Progenitor cell of endocrine pancreas (in vitro differentiated cells): ENCODE data around the gene UGT2B28. TPM values are rescaled to one million over a fixed set of nuclear protein-coding genes. Genes with fewer than 3 reads are reported as not detected.
"Not testable (repeated sequence)": the region's sequence is repeated elsewhere in the genome, so short reads cannot be mapped to it uniquely, and the experiment has no call there.

Experiments
- DNase-seq: peaks from one replicate; pipeline ENCODE4 v3.0.0; 2021; ENCODE audit warnings: low spot score; ENCODE audit not compliant: unreplicated experiment
- H3K27ac Mint-ChIP-seq: 2 replicates; pipeline ENCODE4 v1.8.0; 2021; ENCODE audit warnings: mild to moderate bottlenecking, moderate library complexity, mixed read lengths
- H3K27me3 Mint-ChIP-seq: 2 replicates; pipeline ENCODE4 v1.8.0; 2021; ENCODE audit warnings: mixed read lengths
- H3K36me3 Mint-ChIP-seq: 2 replicates; pipeline ENCODE4 v1.8.0; 2022; ENCODE audit warnings: mixed read lengths; ENCODE audit not compliant: insufficient read depth
- H3K4me1 Mint-ChIP-seq: 2 replicates; pipeline ENCODE4 v1.8.0; 2021; ENCODE audit warnings: low read depth, mixed read lengths
- H3K4me3 Mint-ChIP-seq: 2 replicates; pipeline ENCODE4 v1.8.0; 2021; ENCODE audit warnings: low read depth, mild to moderate bottlenecking, moderate library complexity, mixed read lengths
- H3K9me3 Mint-ChIP-seq: 2 replicates; pipeline ENCODE4 v1.8.0; 2021; ENCODE audit warnings: low read depth, mixed read lengths
- CTCF ChIP-seq: fragments of 200-600 bp; sonication (generic); IDR thresholded peaks from one replicate; pipeline ENCODE4 v1.5.0; 2021; ENCODE audit warnings: antibody characterized with exemption, mild to moderate bottlenecking; ENCODE audit not compliant: unreplicated experiment
- total RNA-seq: library from RNA; stranded (reverse); gene quantifications from 2 replicates; pipeline ENCODE4 v1.2.1, GENCODE V29; 2021

UGT2B28 gene
- total RNA-seq, 1 donor from 2014 or later, result not detected

DNA sequence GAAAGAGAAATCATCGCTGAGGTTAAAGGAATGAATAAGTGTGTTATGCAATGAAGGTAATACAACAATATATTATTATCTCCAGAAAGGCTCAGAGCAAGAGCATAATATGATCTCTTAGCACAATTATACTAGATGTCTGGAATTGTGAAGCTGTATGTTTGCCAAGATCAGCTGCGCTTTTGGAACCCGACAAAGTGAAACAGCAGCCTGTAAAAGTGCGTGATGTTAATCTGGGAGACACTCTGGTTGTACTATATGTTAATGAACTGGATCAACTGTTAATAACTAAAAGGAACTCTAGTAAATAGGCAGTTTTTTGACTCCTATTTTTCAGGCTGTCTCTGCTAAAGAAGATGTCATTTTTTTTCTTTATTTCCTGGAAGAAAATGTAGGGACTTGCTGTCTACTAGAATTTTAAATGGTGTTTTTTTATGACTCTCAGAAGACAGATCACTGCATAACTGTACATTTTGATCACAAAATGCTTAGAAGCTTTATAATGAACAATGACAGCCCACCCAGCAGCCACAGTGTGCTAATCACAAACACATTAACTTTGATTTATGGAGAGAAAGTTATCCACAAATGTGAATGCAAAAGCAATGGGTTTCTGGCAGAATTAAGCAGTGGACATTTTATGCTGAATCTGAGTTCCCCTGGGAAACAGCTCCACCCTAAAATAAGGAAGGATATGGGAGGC is 50.2 kb downstream of the UGT2B28 start:
- no peaks in the 10 kb centered on the region for H3K27me3 Mint-ChIP-seq
- TF ChIP-seq CTCF, result no peak

DNA sequence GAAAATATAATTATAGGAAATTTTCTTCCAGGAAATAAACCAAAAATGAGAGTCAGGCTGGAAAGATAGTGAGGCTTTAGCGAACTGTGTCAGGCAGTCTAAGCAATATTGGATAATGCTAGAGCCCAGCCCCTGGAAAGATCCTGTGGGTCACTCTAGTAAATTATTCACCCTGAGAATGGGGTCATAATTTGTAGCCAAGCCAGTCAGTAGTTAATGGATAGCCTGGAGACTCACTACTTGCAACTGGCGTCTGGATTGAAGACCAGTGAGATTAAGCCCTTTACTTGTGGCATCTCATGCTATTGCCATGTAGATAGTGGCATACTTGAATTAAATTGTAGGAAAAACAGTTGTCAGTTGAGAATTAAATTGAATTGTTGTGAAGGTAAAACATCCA is 51.0 kb downstream of the UGT2B28 start:
- not testable (repeated sequence) for H3K36me3 Mint-ChIP-seq, DNase-seq, H3K27me3 Mint-ChIP-seq, H3K4me3 Mint-ChIP-seq, H3K27ac Mint-ChIP-seq, H3K4me1 Mint-ChIP-seq
- peaks cover 12% of the 10 kb centered on the region for H3K9me3 Mint-ChIP-seq

More for the DNA sequence above, 50.2 kb downstream of the UGT2B28 start:
- no peak overlapping the region for H3K4me3 Mint-ChIP-seq
- peaks cover 12% of the 10 kb centered on the region for H3K9me3 Mint-ChIP-seq
- DNase-seq, result no peak
- H3K27ac Mint-ChIP-seq, result no peak overlapping the region
- peaks cover 6% of the 10 kb centered on the region for H3K4me1 Mint-ChIP-seq
- peaks cover 9% of the 10 kb centered on the region for H3K36me3 Mint-ChIP-seq

DNA sequence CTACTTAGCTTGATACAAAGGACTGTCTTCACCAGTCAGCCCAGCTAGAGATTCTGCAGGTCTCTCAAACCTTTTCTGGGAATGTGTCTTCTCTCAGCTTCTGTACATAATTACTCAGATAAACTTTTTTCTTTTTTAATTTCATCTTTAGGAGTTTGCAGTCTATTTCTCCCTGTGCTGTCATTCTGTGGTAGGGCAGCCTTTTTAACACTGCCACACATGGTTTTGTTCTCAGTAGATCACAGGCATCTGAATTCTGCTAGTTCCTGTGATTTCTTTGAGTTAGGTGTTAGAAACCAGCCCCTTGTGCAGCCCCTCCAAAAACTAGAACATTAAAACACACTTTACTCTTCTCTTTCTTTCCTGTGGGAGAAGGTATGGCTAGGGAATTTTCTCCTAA is 55.2 kb downstream of the UGT2B28 start:
- not testable (repeated sequence) for H3K4me1 Mint-ChIP-seq, H3K27me3 Mint-ChIP-seq, H3K4me3 Mint-ChIP-seq, H3K27ac Mint-ChIP-seq, DNase-seq
- Mint-ChIP-seq H3K9me3 (peaks cover 14% of the 10 kb centered on the region), H3K36me3 (peaks cover 10% of the 10 kb centered on the region)
- TF ChIP-seq CTCF, result peak; percentile 54

GRCh38 chr4:69343114-69343513 is 62.8 kb downstream of the UGT2B28 start:
- H3K4me3 Mint-ChIP-seq, H3K27me3 Mint-ChIP-seq, DNase-seq: not testable (repeated sequence)
- H3K4me1 Mint-ChIP-seq, result peaks cover 15% of the 10 kb centered on the region
- peaks cover 21% of the 10 kb centered on the region for H3K9me3 Mint-ChIP-seq
- peaks cover 18% of the 10 kb centered on the region for H3K36me3 Mint-ChIP-seq
- peak overlapping the region; percentile 81 for H3K27ac Mint-ChIP-seq

DNA sequence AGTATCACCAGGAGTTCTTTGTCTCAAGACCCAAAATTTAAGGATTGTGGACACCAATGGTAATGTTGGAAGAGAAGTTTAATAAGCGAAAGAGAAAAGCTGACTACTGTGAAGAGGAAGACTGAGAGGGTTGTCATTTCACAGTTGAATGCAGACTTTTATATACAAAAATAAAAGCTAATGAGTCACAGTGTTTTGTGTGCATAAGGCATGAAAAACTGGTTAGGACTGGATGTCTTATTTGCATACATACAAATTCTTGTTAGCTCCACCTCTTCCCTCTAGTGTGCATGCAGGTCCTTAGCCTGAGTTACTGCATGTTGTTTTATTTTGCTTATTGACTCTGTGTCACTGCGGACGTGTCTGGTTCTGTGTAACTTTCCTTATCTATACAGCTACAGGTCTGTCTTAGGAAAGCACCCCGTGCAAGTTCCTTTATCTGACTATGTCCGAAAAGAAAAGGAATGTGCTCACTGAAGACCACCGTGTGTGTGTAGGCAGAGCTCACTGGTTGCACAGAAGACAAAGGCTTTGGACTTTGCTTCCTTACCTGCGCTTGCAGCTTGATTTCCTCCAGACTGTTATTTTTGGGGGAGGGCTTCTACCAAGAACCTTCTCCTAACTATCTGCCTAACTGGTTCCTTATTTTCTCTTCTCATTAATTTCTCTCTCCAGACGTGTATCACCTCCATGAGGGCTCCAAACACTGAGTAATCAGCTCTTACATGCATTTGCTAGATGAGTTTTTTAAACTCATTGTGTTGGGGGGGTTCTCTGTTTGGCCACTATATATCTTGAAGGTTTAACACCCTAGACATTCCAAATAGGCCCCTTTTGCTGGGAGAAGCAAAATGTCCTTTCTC is 63.5 kb downstream of the UGT2B28 start:
- peak overlapping the region; percentile 81 for H3K27ac Mint-ChIP-seq
- not testable (repeated sequence) for H3K4me3 Mint-ChIP-seq, DNase-seq, H3K27me3 Mint-ChIP-seq
- H3K36me3 Mint-ChIP-seq, result peaks cover 18% of the 10 kb centered on the region
- peaks cover 21% of the 10 kb centered on the region for H3K9me3 Mint-ChIP-seq
- H3K4me1 Mint-ChIP-seq, result peaks cover 15% of the 10 kb centered on the region

Other genes with a start within 250 kb of the UGT2B28 start
- gene UGT2B7, start 184.0 kb upstream of the UGT2B28 start, total RNA-seq, result 1.1 and 1.2 TPM in 2 replicates
- gene UGT2B11, start 65.7 kb upstream of the UGT2B28 start, total RNA-seq, result 0.93 and 1.2 TPM in 2 replicates
- 0.26 and 0.75 TPM in 2 replicates for gene UGT2B4, start 215.4 kb downstream of the UGT2B28 start, total RNA-seq